Gastroesophageal sphincter (tissue), 4 donors: Measurements from ENCODE around the gene HOXD8. TPM values are rescaled to one million over a fixed set of nuclear protein-coding genes. Genes with fewer than 3 reads are reported as not detected.

Experiments
- ATAC-seq: fragments of 150-250 bp; one replicate; pipeline ENCODE4 v1.9.1; 2016; ENCODE audit warnings: mild to moderate bottlenecking, moderate library complexity
- H3K27ac ChIP-seq, 4 donors: fragments of 200-600 bp; sonication (generic) in 3 of 4; 1 replicate in 3 of 4; 2 replicates in 1 of 4; pipeline ENCODE4 v1.5.1; 2016 to 2019
- H3K27me3 ChIP-seq: fragments of 200-600 bp; sonication (generic); one replicate; pipeline ENCODE4 v1.5.1; 2019
- H3K36me3 ChIP-seq, 2 donors: fragments of 200-600 bp; sonication (generic); one replicate each; pipeline ENCODE4 v1.5.1; 2019; ENCODE audit warnings: control low read depth in 1 of 2
- H3K4me1 ChIP-seq, 3 donors: fragments of 200-600 bp; sonication (generic); 1 replicate in 2 of 3; 2 replicates in 1 of 3; pipeline ENCODE4 v1.5.1; 2016 to 2019; ENCODE audit warnings: control low read depth in 2 of 3
- H3K4me3 ChIP-seq, 2 donors: fragments of 200-600 bp; sonication (generic); one replicate each; pipeline ENCODE4 v1.5.1; 2019; ENCODE audit warnings: mild to moderate bottlenecking in 1 of 2, moderate library complexity in 1 of 2
- H3K9me3 ChIP-seq, 3 donors: fragments of 200-600 bp; sonication (generic); one replicate each; pipeline ENCODE4 v1.5.1; 2017 to 2019; ENCODE audit warnings: control low read depth in 2 of 3
- CTCF ChIP-seq, 4 experiments: fragments of 200-600 bp in 2 of 4; fragments of 450-650 bp in 2 of 4; sonication (generic) in 1 of 4; IDR thresholded peaks; one replicate each; pipeline ENCODE4 v1.5.1; 2017 to 2019; ENCODE audit warnings: antibody characterized with exemption in 4 of 4, mild to moderate bottlenecking in 2 of 4, moderate library complexity in 2 of 4
- EP300 ChIP-seq: sonication (generic); formaldehyde crosslinking; IDR thresholded peaks from one replicate; pipeline ENCODE4 v1.6.1; 2017; ENCODE audit warnings: antibody characterized with exemption, mild to moderate bottlenecking
- POLR2A ChIP-seq, 2 donors: fragments of 450-650 bp; IDR thresholded peaks; one replicate each; pipeline ENCODE4 v1.6.1; 2017; ENCODE audit warnings: antibody characterized with exemption in 2 of 2, mild to moderate bottlenecking in 2 of 2, moderate library complexity in 1 of 2
- POLR2AphosphoS5 ChIP-seq: sonication (generic); formaldehyde crosslinking; IDR thresholded peaks from one replicate; pipeline ENCODE4 v1.6.1; 2017; ENCODE audit warnings: antibody characterized with exemption
- WGBS, 2 donors: methylation state at CpG; one replicate each; pipeline ENCODE4 v1.1.5; 2018; ENCODE audit warnings: low coverage in 1 of 2; 5-methylcytosine and 5-hydroxymethylcytosine counted together
- total RNA-seq, 4 donors: library from RNA; depleted of rRNA; stranded (reverse); fragments of >200 nt; gene quantifications; one replicate each; pipeline ENCODE4 v1.1.0, GENCODE V29; 2016

The HOXD8 gene
- total RNA-seq: 1 to 10 TPM; 2.3 to 6.9 (median 3.4) TPM

- Histone ChIP-seq H3K9me3 (no peaks in the 10 kb centered on the region), H3K27me3 (peaks cover 100% of the 10 kb centered on the region)
Observed at GRCh38 chr2:176128982-176129796, at the start of gene HOXD8. Gene HOXD8, plus strand, starts transcription at chr2:176129705. Its CDS starts 662 bp downstream, at chr2:176130367.

GRCh38 chr2:176079831-176080539 lies 49.5 kb upstream of the HOXD8 start:
- peaks cover 100% of the 10 kb centered on the region for H3K27me3 ChIP-seq
- H3K4me3 ChIP-seq: peak overlapping the region in 1 of 2 donors; percentile 32
- H3K27ac ChIP-seq: no peak overlapping the region
- no peaks in the 10 kb centered on the region for H3K36me3 ChIP-seq
- peak; percentile 38 for ATAC-seq
- H3K4me1 ChIP-seq: peaks cover 0 to 46% (median 20%) of the 10 kb centered on the region in 3 donors
- peaks cover 0 to 30% (median 0%) of the 10 kb centered on the region in 3 donors for H3K9me3 ChIP-seq
- WGBS, 2 donors: 0% methylated on average over 2 of the region's 86 CpGs; no CpG with 5 or more reads in 1 of the 2 donors
- TF ChIP-seq POLR2A (IDR thresholded peaks at IDR 0.05): no peak
- TF ChIP-seq CTCF (IDR thresholded peaks at IDR 0.05): peak in 3 of 4 experiments; percentile 18 to 62 (median 32)

More at GRCh38 chr2:176128982-176129796, at the start of gene HOXD8:
- peaks cover 0 to 45% (median 9%) of the 10 kb centered on the region in 3 donors for H3K4me1 ChIP-seq
- peak within 1 kb of the TSS in 3 of 4 donors; percentile 68 to 84 (median 77) for H3K27ac ChIP-seq
- ATAC-seq: peak; percentile 37
- 5% methylated on average over 8 of the region's 64 CpGs; no CpG with 5 or more reads in 1 of the 2 donors for WGBS, 2 donors
- TF ChIP-seq EP300: no peak
- no peak for TF ChIP-seq POLR2A (IDR thresholded peaks at IDR 0.05)
- TF ChIP-seq CTCF (IDR thresholded peaks at IDR 0.05): no peak
- no peak for TF ChIP-seq POLR2AphosphoS5
- peak within 1 kb of the TSS; percentile 26 to 57 for H3K4me3 ChIP-seq
- no peaks in the 10 kb centered on the region for H3K36me3 ChIP-seq

- H3K27me3 ChIP-seq: peaks cover 100% of the 10 kb centered on the region
- H3K27ac ChIP-seq: no peak overlapping the region
- H3K9me3 ChIP-seq: peaks cover 0 to 26% (median 0%) of the 10 kb centered on the region in 3 donors
- no peaks in the 10 kb centered on the region for H3K36me3 ChIP-seq
- WGBS, 2 donors: 10% methylated on average over 12 to 25 of the region's 68 CpGs
- no peak for TF ChIP-seq POLR2A (IDR thresholded peaks at IDR 0.05)
- no peak for TF ChIP-seq CTCF (IDR thresholded peaks at IDR 0.05)
- peaks cover 0 to 54% (median 25%) of the 10 kb centered on the region in 3 donors for H3K4me1 ChIP-seq
- peak; percentile 16 for ATAC-seq
- H3K4me3 ChIP-seq: peak overlapping the region in 1 of 2 donors; percentile 32
Observed at GRCh38 chr2:176080540-176081375, 48.7 kb upstream of the HOXD8 start.

GRCh38 chr2:176081376-176081836 lies 48.1 kb upstream of the HOXD8 start:
- no peaks in the 10 kb centered on the region for H3K36me3 ChIP-seq
- ATAC-seq: no peak
- no peak overlapping the region for H3K27ac ChIP-seq
- H3K4me3 ChIP-seq: no peak overlapping the region
- TF ChIP-seq CTCF (IDR thresholded peaks at IDR 0.05): no peak
- no peak for TF ChIP-seq POLR2A (IDR thresholded peaks at IDR 0.05)
- TF ChIP-seq POLR2AphosphoS5: no peak
- TF ChIP-seq EP300: no peak
- peaks cover 0 to 20% (median 0%) of the 10 kb centered on the region in 3 donors for H3K9me3 ChIP-seq
- WGBS, 2 donors: 6 to 7% methylated on average over 16 to 17 of the region's 17 CpGs
- peaks cover 0 to 60% (median 29%) of the 10 kb centered on the region in 3 donors for H3K4me1 ChIP-seq
- peaks cover 100% of the 10 kb centered on the region for H3K27me3 ChIP-seq
